Measurements from ENCODE around the gene SH2D1B.
A peak's percentile ranks its signal among the peaks of the same experiment; 100 is the strongest.

The SH2D1B gene

GRCh38 chr1:162360874-162361260, 51.1 kb downstream of the SH2D1B start:
- no peak for TF ChIP-seq CTCF (IDR thresholded peaks at IDR 0.05; ENCODE audit: low read depth, low read length, missing control alignments)
- Histone ChIP-seq H3K27me3 (replicated peaks) (no peaks in the 10 kb centered on the region), H3K27ac (no peak overlapping the region), H3K4me3 (ENCODE audit: low read depth, low read length) (no peak overlapping the region), H3K36me3 (replicated peaks) (no peaks in the 10 kb centered on the region)
- in situ Hi-C loops (cut with HindIII; ENCODE audit: low pct_ligation_motif_present, low sequenced_read_pairs) = no loop called here
- DNase-seq = no peak

GRCh38 chr1:162360237-162360873, 51.6 kb downstream of the SH2D1B start:
- H3K27me3 ChIP-seq (replicated peaks) = no peaks in the 10 kb centered on the region
- no peak overlapping the region for H3K4me3 ChIP-seq (ENCODE audit: low read depth, low read length)
- in situ Hi-C loops (cut with HindIII; ENCODE audit: low pct_ligation_motif_present, low sequenced_read_pairs) = no loop called here
- no peak for DNase-seq
- no peak overlapping the region for H3K27ac ChIP-seq
- TF ChIP-seq CTCF (IDR thresholded peaks at IDR 0.05; ENCODE audit: low read depth, low read length, missing control alignments) = no peak
- no peaks in the 10 kb centered on the region for H3K36me3 ChIP-seq (replicated peaks)

GRCh38 chr1:162359523-162360236, 52.3 kb downstream of the SH2D1B start:
- no peak overlapping the region for H3K27ac ChIP-seq
- H3K36me3 ChIP-seq (replicated peaks) = no peaks in the 10 kb centered on the region
- no peak for TF ChIP-seq CTCF (IDR thresholded peaks at IDR 0.05; ENCODE audit: low read depth, low read length, missing control alignments)
- no peaks in the 10 kb centered on the region for H3K27me3 ChIP-seq (replicated peaks)
- no peak for DNase-seq
- in situ Hi-C loops (cut with HindIII; ENCODE audit: low pct_ligation_motif_present, low sequenced_read_pairs) = no loop called here
- H3K4me3 ChIP-seq (ENCODE audit: low read depth, low read length) = no peak overlapping the region

- Histone ChIP-seq H3K4me3 (ENCODE audit: low read depth, low read length) (no peak overlapping the region), H3K27ac (no peak overlapping the region), H3K27me3 (replicated peaks) (no peaks in the 10 kb centered on the region), H3K36me3 (replicated peaks) (no peaks in the 10 kb centered on the region)
- DNase-seq = no peak
- TF ChIP-seq CTCF (IDR thresholded peaks at IDR 0.05; ENCODE audit: low read depth, low read length, missing control alignments) = no peak
- in situ Hi-C loops (cut with HindIII; ENCODE audit: low pct_ligation_motif_present, low sequenced_read_pairs) = no loop called here
These were observed 53.0 kb downstream of the SH2D1B start for GRCh38 chr1:162358928-162359327.

- H3K27ac ChIP-seq = no peak overlapping the region
- DNase-seq = peak; percentile 33
- in situ Hi-C loops (cut with HindIII; ENCODE audit: low pct_ligation_motif_present, low sequenced_read_pairs) = no loop called here
- peak; percentile 70 for TF ChIP-seq CTCF (IDR thresholded peaks at IDR 0.05; ENCODE audit: low read depth, low read length, missing control alignments)
- no peaks in the 10 kb centered on the region for H3K27me3 ChIP-seq (replicated peaks)
- no peaks in the 10 kb centered on the region for H3K36me3 ChIP-seq (replicated peaks)
- no peak overlapping the region for H3K4me3 ChIP-seq (ENCODE audit: low read depth, low read length)
These were observed 54.2 kb downstream of the SH2D1B start for GRCh38 chr1:162357681-162358266.
